DND-41 (cell line): Measurements from ENCODE around the gene TRIP10.

ENCODE experiments used
- EZH2 ChIP-seq: IDR thresholded peaks from 3 replicates; pipeline ENCODE4 v1.6.1; 2012; ENCODE audit warnings: borderline replicate concordance, low read depth, mild to moderate bottlenecking, moderate library complexity, low read length, inconsistent platforms; ENCODE audit not compliant: severe bottlenecking
- TF ChIP-seq, protein P1 (sequence below): IDR thresholded peaks from 2 replicates; pipeline ENCODE4 v1.5.1; 2012; ENCODE audit warnings: borderline replicate concordance, low read length, moderate library complexity, mild to moderate bottlenecking; ENCODE audit not compliant: poor library complexity, severe bottlenecking; ENCODE audit errors: extremely low read depth

DNA sequence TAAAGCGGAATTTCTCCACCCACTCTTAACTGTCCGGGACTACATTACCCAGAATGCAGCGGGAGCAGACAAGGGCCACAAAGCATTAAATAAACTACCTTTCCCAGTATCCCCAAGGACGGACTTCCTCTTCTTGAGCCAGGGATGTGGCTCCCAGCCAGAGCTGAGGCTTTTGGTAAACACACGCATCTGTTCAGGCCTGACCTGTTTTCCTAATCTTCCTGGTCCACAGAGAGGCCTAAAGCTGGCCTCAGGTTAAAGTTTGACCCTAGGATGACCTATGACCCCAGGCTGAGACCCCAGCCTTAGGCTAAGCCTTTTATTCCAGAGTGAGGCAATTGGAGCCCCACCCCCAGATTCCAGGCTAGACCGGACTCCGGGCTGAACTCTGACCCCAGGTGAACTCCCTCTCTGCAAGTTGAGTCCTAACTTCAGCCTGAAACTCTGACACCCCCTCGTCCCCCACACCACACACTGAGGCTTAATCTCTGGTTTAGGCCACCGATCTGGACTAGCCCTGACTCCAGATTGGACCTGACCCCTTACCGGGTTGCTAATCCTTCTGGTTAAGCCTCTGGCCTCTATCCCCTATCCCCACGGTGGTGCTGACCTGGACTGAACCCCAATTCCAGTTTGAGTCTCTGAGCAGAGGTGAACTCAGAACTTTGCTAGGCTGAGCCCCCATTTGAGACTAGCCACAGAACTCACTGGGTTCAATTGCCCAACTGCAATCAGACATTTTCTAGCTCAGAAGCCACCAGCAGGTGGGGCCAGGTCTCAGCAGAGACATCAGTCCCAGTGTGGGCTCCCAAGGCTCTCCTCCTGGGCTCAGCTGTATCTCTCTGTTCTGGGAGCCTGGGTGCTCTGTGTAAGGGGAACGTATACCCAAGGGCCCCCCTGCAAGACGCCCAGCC lies 1.4 kb upstream of the TRIP10 start:
- TF ChIP-seq, protein P1, sequence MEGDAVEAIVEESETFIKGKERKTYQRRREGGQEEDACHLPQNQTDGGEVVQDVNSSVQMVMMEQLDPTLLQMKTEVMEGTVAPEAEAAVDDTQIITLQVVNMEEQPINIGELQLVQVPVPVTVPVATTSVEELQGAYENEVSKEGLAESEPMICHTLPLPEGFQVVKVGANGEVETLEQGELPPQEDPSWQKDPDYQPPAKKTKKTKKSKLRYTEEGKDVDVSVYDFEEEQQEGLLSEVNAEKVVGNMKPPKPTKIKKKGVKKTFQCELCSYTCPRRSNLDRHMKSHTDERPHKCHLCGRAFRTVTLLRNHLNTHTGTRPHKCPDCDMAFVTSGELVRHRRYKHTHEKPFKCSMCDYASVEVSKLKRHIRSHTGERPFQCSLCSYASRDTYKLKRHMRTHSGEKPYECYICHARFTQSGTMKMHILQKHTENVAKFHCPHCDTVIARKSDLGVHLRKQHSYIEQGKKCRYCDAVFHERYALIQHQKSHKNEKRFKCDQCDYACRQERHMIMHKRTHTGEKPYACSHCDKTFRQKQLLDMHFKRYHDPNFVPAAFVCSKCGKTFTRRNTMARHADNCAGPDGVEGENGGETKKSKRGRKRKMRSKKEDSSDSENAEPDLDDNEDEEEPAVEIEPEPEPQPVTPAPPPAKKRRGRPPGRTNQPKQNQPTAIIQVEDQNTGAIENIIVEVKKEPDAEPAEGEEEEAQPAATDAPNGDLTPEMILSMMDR, result peak; percentile 92
- TF ChIP-seq EZH2, result no peak
